Measurements from ENCODE around the gene ACVRL1. TPM values are rescaled to one million over a fixed set of nuclear protein-coding genes. Genes with fewer than 3 reads are reported as not detected.

ACVRL1 gene
- total and polyA plus RNA-seq, 10 of the 15 experiments (the other 5 are each of a cell fraction or from before 2014, with no cell fraction given): not detected

- TF ChIP-seq TBL1XR1 (IDR thresholded peaks at IDR 0.05; ENCODE audit: low read depth, low read length) (peak; percentile 80; the same call in 1 of the 2 replicates), NFYA (IDR thresholded peaks at IDR 0.05; ENCODE audit: borderline replicate concordance, low read depth, low read length) (no peak), KLF5 (IDR thresholded peaks at IDR 0.05; ENCODE audit: partially characterized antibody) (no peak), USF2 (IDR thresholded peaks at IDR 0.05; ENCODE audit: borderline replicate concordance, low read depth, low read length) (no peak), MXI1 (IDR thresholded peaks at IDR 0.05; ENCODE audit: low read depth, low read length) (no peak), ZBED1 (IDR thresholded peaks at IDR 0.05; ENCODE audit: borderline replicate concordance) (no peak), SPI1 (IDR thresholded peaks at IDR 0.05; ENCODE audit: borderline replicate concordance, insufficient read depth, low read depth, low read length) (no peak), RELA (IDR thresholded peaks at IDR 0.05; ENCODE audit: borderline replicate concordance, partially characterized antibody) (no peak), PRDM15 (CRISPR knock-in tag; IDR thresholded peaks at IDR 0.05) (no peak), CREB1 (IDR thresholded peaks at IDR 0.05; ENCODE audit: low read depth) (peak; percentile 55; the same call in 1 of the 2 replicates), JUND (IDR thresholded peaks at IDR 0.05; ENCODE audit: low read depth, low read length) (peak; percentile 58), HCFC1 (IDR thresholded peaks at IDR 0.05; ENCODE audit: low read length) (no peak), PKNOX1 (IDR thresholded peaks at IDR 0.05) (peak; percentile 69), REST (IDR thresholded peaks at IDR 0.05; ENCODE audit: low read depth, low read length) (no peak), PML (IDR thresholded peaks at IDR 0.05; ENCODE audit: low read length) (no peak; the same call in 1 of the 2 replicates), KDM1A (IDR thresholded peaks at IDR 0.05; ENCODE audit: borderline replicate concordance) (no peak), CHD1 (IDR thresholded peaks at IDR 0.05; ENCODE audit: low read depth, low read length) (no peak), GATAD2B (conservative IDR thresholded peaks at IDR 0.05; ENCODE audit: low read depth) (0 out of 2 replicates have a peak, but pooled peaks have one; percentile 27), EZH2 (IDR thresholded peaks at IDR 0.05; ENCODE audit: borderline replicate concordance, control insufficient read depth, low read depth, low read length) (no peak)
Observed at GRCh38 chr12:51970904-51971646, 63.8 kb downstream of the ACVRL1 start (continued).

All from GM12878 (cell line).